ENCODE results near the gene ZNF330. TPM values are rescaled to one million over a fixed set of nuclear protein-coding genes. Genes with fewer than 3 reads are reported as not detected.

The ZNF330 gene
- total RNA-seq, 2 donors from 2014 or later: 27.7 to 29.7 TPM

DNA sequence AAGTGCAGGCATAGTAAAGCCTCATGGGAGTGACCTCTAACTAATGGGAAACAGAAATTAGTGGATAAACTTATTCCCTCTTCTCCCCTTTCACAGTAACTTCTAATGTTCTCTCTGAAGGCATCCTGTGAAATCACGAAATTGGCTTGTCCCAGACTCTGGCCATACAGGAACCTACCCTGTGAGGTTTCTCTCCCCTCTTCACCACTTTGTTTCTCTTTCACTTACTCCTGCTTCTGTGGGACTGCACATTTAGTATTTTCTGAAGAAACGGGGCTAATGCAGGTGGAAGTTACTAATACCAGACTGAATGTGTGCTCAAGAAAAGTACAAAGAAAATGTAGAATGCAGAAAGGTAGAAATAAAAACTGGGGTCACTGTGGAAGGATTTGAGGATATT, 20.0 kb downstream of the ZNF330 start:
- TF ChIP-seq, protein P1, sequence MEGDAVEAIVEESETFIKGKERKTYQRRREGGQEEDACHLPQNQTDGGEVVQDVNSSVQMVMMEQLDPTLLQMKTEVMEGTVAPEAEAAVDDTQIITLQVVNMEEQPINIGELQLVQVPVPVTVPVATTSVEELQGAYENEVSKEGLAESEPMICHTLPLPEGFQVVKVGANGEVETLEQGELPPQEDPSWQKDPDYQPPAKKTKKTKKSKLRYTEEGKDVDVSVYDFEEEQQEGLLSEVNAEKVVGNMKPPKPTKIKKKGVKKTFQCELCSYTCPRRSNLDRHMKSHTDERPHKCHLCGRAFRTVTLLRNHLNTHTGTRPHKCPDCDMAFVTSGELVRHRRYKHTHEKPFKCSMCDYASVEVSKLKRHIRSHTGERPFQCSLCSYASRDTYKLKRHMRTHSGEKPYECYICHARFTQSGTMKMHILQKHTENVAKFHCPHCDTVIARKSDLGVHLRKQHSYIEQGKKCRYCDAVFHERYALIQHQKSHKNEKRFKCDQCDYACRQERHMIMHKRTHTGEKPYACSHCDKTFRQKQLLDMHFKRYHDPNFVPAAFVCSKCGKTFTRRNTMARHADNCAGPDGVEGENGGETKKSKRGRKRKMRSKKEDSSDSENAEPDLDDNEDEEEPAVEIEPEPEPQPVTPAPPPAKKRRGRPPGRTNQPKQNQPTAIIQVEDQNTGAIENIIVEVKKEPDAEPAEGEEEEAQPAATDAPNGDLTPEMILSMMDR (IDR thresholded peaks at IDR 0.05): no peak
- H3K9me3 ChIP-seq: no peaks in the 10 kb centered on the region
- no peaks in the 10 kb centered on the region for H3K27me3 ChIP-seq
- no peaks in the 10 kb centered on the region for H3K4me1 ChIP-seq
- H3K4me3 ChIP-seq: no peak overlapping the region
- no peaks in the 10 kb centered on the region for H3K36me3 ChIP-seq
- H3K27ac ChIP-seq: no peak overlapping the region
- intact Hi-C loops (cut with DNase I): no loop called here
- no peak for DNase-seq
- H3K9ac ChIP-seq (ENCODE audit: low read depth in 2 of 2, low read length in 2 of 2): no peak overlapping the region

DNA sequence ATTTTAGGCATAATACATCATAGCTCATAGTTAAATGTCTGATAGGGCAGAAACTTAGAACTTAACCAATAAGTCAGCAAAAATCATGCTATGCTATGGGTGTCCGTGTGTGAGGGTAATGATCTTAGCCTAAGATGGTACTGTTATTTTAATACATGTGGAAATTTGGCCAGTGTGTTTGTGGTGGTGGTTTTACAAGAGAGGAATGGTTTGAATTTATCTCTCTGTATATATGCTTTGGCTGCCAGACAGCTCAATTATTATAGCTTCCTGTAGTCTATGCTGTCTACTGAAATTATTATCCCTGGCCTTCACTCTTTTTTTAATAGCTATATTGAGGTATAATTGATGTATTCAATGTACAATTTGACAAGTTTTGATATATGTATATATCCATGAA, 21.3 kb downstream of the ZNF330 start:
- Histone ChIP-seq H3K27me3 (no peaks in the 10 kb centered on the region), H3K4me3 (no peak overlapping the region), H3K36me3 (no peaks in the 10 kb centered on the region), H3K4me1 (no peaks in the 10 kb centered on the region), H3K9ac (ENCODE audit: low read depth in 2 of 2, low read length in 2 of 2) (no peak overlapping the region), H3K27ac (no peak overlapping the region), H3K9me3 (no peaks in the 10 kb centered on the region)
- intact Hi-C loops (cut with DNase I): no loop called here
- TF ChIP-seq, protein P1 (IDR thresholded peaks at IDR 0.05): no peak
- no peak for DNase-seq

DNA sequence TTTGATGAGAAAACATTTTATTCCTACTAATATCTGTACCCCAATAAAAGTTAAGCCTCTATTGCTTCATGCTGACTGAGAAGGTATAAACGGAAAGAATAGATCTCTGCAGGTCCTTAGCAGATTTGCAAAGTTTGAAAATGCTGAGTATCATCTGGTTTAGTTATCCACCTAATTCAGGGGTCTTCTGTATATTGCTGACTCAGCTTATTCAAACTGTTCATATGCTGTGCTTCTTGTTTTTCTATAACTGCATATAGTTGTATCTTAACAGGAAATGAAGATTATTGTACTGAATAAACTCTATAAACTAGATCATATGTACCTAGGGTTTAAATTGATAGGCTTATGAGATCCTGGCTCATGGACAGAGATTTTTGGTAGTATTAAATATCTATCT, 23.7 kb downstream of the ZNF330 start:
- Histone ChIP-seq H3K4me3 (no peak overlapping the region), H3K4me1 (no peaks in the 10 kb centered on the region), H3K27ac (no peak overlapping the region), H3K9ac (ENCODE audit: low read depth in 2 of 2, low read length in 2 of 2) (no peak overlapping the region), H3K9me3 (no peaks in the 10 kb centered on the region), H3K27me3 (no peaks in the 10 kb centered on the region), H3K36me3 (no peaks in the 10 kb centered on the region)
- intact Hi-C loops (cut with DNase I): no loop called here
- no peak for DNase-seq
- TF ChIP-seq, protein P1 (IDR thresholded peaks at IDR 0.05): no peak

DNA sequence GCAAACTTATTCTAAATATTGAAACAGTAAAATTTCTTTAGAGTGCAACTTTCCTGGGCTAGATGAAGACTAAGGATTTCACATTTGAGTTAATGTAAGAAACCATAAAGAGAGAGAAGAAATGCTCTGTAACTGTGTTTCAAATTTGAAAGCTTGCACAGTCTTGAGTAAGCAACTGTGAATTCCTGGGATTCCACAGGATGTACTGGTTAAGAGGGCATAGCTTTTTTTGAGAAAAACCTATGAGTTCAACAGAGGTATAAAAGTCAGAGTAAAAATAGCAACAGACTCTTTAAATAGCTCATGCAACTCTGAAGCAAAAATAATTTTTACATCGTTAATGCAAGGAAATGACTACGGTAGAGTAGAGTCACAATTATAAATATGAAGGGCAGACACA, 25.5 kb downstream of the ZNF330 start:
- no peaks in the 10 kb centered on the region for H3K27me3 ChIP-seq
- H3K4me3 ChIP-seq: no peak overlapping the region
- DNase-seq: no peak
- H3K4me1 ChIP-seq: no peaks in the 10 kb centered on the region
- H3K9ac ChIP-seq (ENCODE audit: low read depth in 2 of 2, low read length in 2 of 2): no peak overlapping the region
- H3K27ac ChIP-seq: no peak overlapping the region
- H3K9me3 ChIP-seq: no peaks in the 10 kb centered on the region
- intact Hi-C loops (cut with DNase I): no loop called here
- no peaks in the 10 kb centered on the region for H3K36me3 ChIP-seq
- TF ChIP-seq, protein P1 (IDR thresholded peaks at IDR 0.05): no peak

DNA sequence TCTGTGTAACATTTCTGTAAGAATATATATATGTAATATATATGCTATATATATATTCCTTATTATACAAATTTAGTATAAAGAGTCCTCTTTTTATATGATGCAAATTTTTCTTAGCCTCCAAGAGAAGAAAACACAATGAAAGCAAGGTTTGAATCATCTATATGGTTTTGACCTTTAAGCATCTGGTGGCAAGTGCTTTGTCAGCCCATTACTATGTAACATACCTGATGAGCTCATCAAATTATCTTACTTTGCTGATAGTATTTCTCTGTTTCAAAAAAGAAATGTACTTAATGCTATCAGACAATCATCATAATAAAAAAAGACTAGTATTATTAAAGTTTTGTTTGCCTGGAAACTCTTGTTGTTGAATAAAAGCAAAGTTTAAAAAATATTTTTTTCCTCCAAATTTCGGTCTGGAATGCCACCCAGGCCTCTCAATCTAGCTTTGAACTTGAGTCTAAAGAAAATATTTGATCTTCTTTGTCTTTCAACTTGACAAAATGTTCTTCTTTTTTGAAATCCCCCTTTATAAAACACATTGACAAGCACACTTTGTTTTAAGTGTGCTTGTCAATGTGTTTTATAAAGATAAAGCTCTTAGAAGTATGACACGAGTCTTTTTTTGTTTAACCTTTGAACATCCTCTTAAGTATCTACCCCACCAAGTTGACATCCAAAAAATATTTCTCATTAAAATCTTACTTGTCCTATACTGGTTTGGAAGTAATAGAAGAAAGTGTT, 26.2 kb downstream of the ZNF330 start:
- no peak overlapping the region for H3K27ac ChIP-seq
- no peaks in the 10 kb centered on the region for H3K36me3 ChIP-seq
- H3K4me3 ChIP-seq: no peak overlapping the region
- H3K9ac ChIP-seq (ENCODE audit: low read depth in 2 of 2, low read length in 2 of 2): no peak overlapping the region
- intact Hi-C loops (cut with DNase I): no loop called here
- H3K4me1 ChIP-seq: no peaks in the 10 kb centered on the region
- DNase-seq: no peak
- H3K27me3 ChIP-seq: no peaks in the 10 kb centered on the region
- H3K9me3 ChIP-seq: no peaks in the 10 kb centered on the region
- TF ChIP-seq, protein P1 (IDR thresholded peaks at IDR 0.05): no peak
